HepG2 (cell line): Measurements from ENCODE around the gene ATP5F1A. TPM values are rescaled to one million over a fixed set of nuclear protein-coding genes. Genes with fewer than 3 reads are reported as not detected.
A peak's percentile ranks its signal among the peaks of the same experiment; 100 is the strongest.

ENCODE experiments used
- HNRNPL ChIP-seq: fragments of 200-400 bp; formaldehyde crosslinking; IDR thresholded peaks from 2 replicates; pipeline ENCODE4 v1.6.1; 2017; ENCODE audit warnings: mild to moderate bottlenecking, low read depth, low read length
- NFRKB ChIP-seq: fragments of 450-650 bp; IDR thresholded peaks from 2 replicates; pipeline ENCODE4 v1.6.1; 2017
- TAF1 ChIP-seq: sonication (generic); formaldehyde crosslinking; IDR thresholded peaks from 2 replicates; pipeline ENCODE4 v1.4.0; 2020; ENCODE audit warnings: missing genetic modification reagents
- TBX2 ChIP-seq: sonication (generic); formaldehyde crosslinking; IDR thresholded peaks from 2 replicates; pipeline ENCODE4 v1.5.0; 2020; ENCODE audit warnings: missing genetic modification reagents, mild to moderate bottlenecking, borderline replicate concordance
- THRA ChIP-seq: sonication (generic); formaldehyde crosslinking; IDR thresholded peaks from 2 replicates; pipeline ENCODE4 v1.4.0; 2020; ENCODE audit warnings: missing genetic modification reagents, borderline replicate concordance
- U2AF2 ChIP-seq: fragments of 200-400 bp; formaldehyde crosslinking; IDR thresholded peaks from 2 replicates; pipeline ENCODE4 v1.6.1; 2017; ENCODE audit warnings: low read depth, mild to moderate bottlenecking, low read length
- ZFP62 ChIP-seq: sonication (generic); formaldehyde crosslinking; IDR thresholded peaks from 2 replicates; pipeline ENCODE4 v1.4.0; 2020; ENCODE audit warnings: missing genetic modification reagents
- ZNF101 ChIP-seq: sonication (generic); formaldehyde crosslinking; IDR thresholded peaks from 2 replicates; pipeline ENCODE4 v1.4.0; 2020; ENCODE audit warnings: mild to moderate bottlenecking, low read depth, missing genetic modification reagents, borderline replicate concordance
- ZNF224 ChIP-seq: sonication (generic); formaldehyde crosslinking; IDR thresholded peaks from 2 replicates; pipeline ENCODE4 v1.5.0; 2020; ENCODE audit warnings: mild to moderate bottlenecking, missing genetic modification reagents
- ZNF280B ChIP-seq: sonication (generic); formaldehyde crosslinking; IDR thresholded peaks from 2 replicates; pipeline ENCODE4 v1.5.0; 2020; ENCODE audit warnings: missing genetic modification reagents, mild to moderate bottlenecking, borderline replicate concordance
- ZNF451 ChIP-seq: sonication (generic); formaldehyde crosslinking; IDR thresholded peaks from 2 replicates; pipeline ENCODE4 v1.5.0; 2020; ENCODE audit warnings: mild to moderate bottlenecking, missing genetic modification reagents
- ZNF557 ChIP-seq: sonication (generic); formaldehyde crosslinking; IDR thresholded peaks from 2 replicates; pipeline ENCODE4 v1.4.0; 2020; ENCODE audit warnings: missing genetic modification reagents
- ZNF629 ChIP-seq: sonication (generic); formaldehyde crosslinking; conservative IDR thresholded peaks from 2 replicates; pipeline ENCODE4 v1.5.0; 2020; ENCODE audit warnings: missing genetic modification reagents
- ZNF788 ChIP-seq: sonication (generic); formaldehyde crosslinking; IDR thresholded peaks from 2 replicates; pipeline ENCODE4 v1.5.0; 2020; ENCODE audit warnings: mild to moderate bottlenecking, missing genetic modification reagents, borderline replicate concordance
- ZNF790 ChIP-seq: sonication (generic); formaldehyde crosslinking; IDR thresholded peaks from 2 replicates; pipeline ENCODE4 v1.8.0; 2022; ENCODE audit warnings: missing genetic modification reagents, mild to moderate bottlenecking, borderline replicate concordance
- polyA plus RNA-seq, 8 experiments: library from polyadenylated mRNA; depleted of rRNA in 3 of 8; stranded (reverse) in 7 of 8; unstranded in 1 of 8; fragments of >200 nt; fragmentation: Illumina TruSeq in 4 of 8; extraction: Trizol in 4 of 8; gene quantifications; 2 replicates each; pipeline versions ENCODE4 v1.2.1 to v1.2.3, GENCODE V29; 2011 to 2016; ENCODE audit warnings: low read depth in 4 of 8, missing spikeins in 1 of 8, mixed read lengths in 1 of 8; ENCODE audit not compliant: insufficient read depth in 1 of 8
- total RNA-seq, 5 experiments: library from RNA; depleted of rRNA; stranded (reverse); fragments of >200 nt; fragmentation: Illumina TruSeq; extraction: Trizol; gene quantifications; 2 replicates each; pipeline ENCODE4 v1.2.3, GENCODE V29; 2016; ENCODE audit warnings: low read depth in 1 of 5
- TF ChIP-seq, protein P1 (sequence below): sonication (generic); formaldehyde crosslinking; IDR thresholded peaks from 2 replicates; pipeline ENCODE4 v1.5.0; 2020; ENCODE audit warnings: mild to moderate bottlenecking, missing genetic modification reagents, borderline replicate concordance
- TF ChIP-seq, protein P2 (sequence below): sonication (generic); formaldehyde crosslinking; IDR thresholded peaks from 2 replicates; pipeline ENCODE4 v1.9.0; 2021; ENCODE audit warnings: missing genetic modification reagents, borderline replicate concordance
- TF ChIP-seq, protein P3 (sequence below): sonication (generic); formaldehyde crosslinking; IDR thresholded peaks from 2 replicates; pipeline ENCODE4 v1.4.0; 2020; ENCODE audit warnings: missing genetic modification reagents

The ATP5F1A gene
- total and polyA plus RNA-seq, 2 of the 13 experiments (the other 11 are each of a cell fraction or from before 2014, with no cell fraction given) = 459 to 922 TPM

DNA sequence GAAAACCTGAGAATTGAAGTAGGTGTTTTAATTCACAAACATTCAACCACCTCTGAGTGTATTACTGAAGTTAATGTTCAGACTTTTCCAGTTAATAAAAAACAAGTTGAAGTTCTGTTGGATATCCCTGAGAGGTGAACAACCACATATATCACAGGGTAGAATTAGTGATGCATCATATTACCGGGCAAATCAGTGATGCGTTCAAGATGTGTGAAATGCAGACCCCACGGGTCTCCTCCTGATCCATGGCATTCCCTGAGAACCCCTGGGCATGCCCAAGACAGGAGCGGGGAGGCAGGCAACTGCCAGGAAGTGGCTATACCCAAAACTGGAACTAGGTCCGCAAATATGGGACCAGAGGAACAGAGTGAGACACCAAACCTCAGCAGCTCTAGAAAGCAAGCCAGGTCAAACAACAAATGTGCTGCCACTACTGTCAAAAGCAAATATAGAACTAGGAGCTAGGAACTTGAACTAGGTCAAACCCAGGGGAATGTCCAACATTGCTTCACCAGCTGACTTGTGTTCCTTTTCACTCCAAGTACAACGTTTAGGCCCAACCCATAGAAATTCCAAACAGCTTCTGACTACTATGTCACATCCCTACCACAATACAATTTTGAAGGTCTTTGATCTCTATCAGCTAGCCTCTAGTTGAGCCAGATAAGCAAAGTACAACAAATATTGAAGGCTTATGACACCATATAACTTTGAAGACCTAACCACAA, 46.2 kb downstream of the ATP5F1A start (continued):
- TF ChIP-seq, protein P1, sequence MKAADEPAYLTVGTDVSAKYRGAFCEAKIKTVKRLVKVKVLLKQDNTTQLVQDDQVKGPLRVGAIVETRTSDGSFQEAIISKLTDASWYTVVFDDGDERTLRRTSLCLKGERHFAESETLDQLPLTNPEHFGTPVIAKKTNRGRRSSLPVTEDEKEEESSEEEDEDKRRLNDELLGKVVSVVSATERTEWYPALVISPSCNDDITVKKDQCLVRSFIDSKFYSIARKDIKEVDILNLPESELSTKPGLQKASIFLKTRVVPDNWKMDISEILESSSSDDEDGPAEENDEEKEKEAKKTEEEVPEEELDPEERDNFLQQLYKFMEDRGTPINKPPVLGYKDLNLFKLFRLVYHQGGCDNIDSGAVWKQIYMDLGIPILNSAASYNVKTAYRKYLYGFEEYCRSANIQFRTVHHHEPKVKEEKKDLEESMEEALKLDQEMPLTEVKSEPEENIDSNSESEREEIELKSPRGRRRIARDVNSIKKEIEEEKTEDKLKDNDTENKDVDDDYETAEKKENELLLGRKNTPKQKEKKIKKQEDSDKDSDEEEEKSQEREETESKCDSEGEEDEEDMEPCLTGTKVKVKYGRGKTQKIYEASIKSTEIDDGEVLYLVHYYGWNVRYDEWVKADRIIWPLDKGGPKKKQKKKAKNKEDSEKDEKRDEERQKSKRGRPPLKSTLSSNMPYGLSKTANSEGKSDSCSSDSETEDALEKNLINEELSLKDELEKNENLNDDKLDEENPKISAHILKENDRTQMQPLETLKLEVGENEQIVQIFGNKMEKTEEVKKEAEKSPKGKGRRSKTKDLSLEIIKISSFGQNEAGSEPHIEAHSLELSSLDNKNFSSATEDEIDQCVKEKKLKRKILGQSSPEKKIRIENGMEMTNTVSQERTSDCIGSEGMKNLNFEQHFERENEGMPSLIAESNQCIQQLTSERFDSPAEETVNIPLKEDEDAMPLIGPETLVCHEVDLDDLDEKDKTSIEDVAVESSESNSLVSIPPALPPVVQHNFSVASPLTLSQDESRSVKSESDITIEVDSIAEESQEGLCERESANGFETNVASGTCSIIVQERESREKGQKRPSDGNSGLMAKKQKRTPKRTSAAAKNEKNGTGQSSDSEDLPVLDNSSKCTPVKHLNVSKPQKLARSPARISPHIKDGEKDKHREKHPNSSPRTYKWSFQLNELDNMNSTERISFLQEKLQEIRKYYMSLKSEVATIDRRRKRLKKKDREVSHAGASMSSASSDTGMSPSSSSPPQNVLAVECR (CRISPR knock-in tag) = peak; percentile 55; the same call in 1 of the 2 replicates
- TF ChIP-seq ZNF557 (CRISPR knock-in tag) (no peak), THRA (peak; percentile 81; the same call in 1 of the 2 replicates), ZFP62 (CRISPR knock-in tag) (no peak), ZNF280B (CRISPR knock-in tag) (no peak), ZNF788 (CRISPR knock-in tag) (0 out of 2 replicates have a peak, but pooled peaks have one; percentile 36), ZNF224 (CRISPR knock-in tag) (no peak), NFRKB (no peak), TBX2 (CRISPR knock-in tag) (peak; percentile 99), U2AF2 (no peak), ZNF451 (no peak), ZNF629 (CRISPR knock-in tag) (0 out of 2 replicates have a peak, but pooled peaks have one; percentile 21), HNRNPL (no peak), ZNF790 (CRISPR knock-in tag) (no peak), ZNF101 (CRISPR knock-in tag) (no peak), TAF1 (no peak)
- TF ChIP-seq, protein P2, sequence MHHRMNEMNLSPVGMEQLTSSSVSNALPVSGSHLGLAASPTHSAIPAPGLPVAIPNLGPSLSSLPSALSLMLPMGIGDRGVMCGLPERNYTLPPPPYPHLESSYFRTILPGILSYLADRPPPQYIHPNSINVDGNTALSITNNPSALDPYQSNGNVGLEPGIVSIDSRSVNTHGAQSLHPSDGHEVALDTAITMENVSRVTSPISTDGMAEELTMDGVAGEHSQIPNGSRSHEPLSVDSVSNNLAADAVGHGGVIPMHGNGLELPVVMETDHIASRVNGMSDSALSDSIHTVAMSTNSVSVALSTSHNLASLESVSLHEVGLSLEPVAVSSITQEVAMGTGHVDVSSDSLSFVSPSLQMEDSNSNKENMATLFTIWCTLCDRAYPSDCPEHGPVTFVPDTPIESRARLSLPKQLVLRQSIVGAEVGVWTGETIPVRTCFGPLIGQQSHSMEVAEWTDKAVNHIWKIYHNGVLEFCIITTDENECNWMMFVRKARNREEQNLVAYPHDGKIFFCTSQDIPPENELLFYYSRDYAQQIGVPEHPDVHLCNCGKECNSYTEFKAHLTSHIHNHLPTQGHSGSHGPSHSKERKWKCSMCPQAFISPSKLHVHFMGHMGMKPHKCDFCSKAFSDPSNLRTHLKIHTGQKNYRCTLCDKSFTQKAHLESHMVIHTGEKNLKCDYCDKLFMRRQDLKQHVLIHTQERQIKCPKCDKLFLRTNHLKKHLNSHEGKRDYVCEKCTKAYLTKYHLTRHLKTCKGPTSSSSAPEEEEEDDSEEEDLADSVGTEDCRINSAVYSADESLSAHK (CRISPR knock-in tag) = no peak
- TF ChIP-seq, protein P3, sequence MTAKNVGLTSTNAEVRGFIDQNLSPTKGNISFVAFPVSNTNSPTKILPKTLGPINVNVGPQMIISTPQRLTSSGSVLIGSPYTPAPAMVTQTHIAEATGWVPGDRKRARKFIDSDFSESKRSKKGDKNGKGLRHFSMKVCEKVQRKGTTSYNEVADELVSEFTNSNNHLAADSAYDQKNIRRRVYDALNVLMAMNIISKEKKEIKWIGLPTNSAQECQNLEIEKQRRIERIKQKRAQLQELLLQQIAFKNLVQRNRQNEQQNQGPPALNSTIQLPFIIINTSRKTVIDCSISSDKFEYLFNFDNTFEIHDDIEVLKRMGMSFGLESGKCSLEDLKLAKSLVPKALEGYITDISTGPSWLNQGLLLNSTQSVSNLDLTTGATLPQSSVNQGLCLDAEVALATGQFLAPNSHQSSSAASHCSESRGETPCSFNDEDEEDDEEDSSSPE (CRISPR knock-in tag) = no peak
